IgD-negative memory B cell (primary cell): Measurements from ENCODE around the gene NOCT. TPM values are rescaled to one million over a fixed set of nuclear protein-coding genes. Genes with fewer than 3 reads are reported as not detected.
A peak's percentile ranks its signal among the peaks of the same experiment; 100 is the strongest.

Experiments used
- H3K27ac Mint-ChIP-seq, 3 donors: one replicate each; pipeline ENCODE4 v1.8.0; 2020 to 2022; ENCODE audit warnings: mild to moderate bottlenecking in 3 of 3, mixed read lengths in 3 of 3, moderate library complexity in 1 of 3
- H3K27me3 Mint-ChIP-seq: one replicate; pipeline ENCODE4 v1.8.0; 2021; ENCODE audit warnings: mixed read lengths
- H3K36me3 Mint-ChIP-seq: one replicate; pipeline ENCODE4 v1.8.0; 2020; ENCODE audit warnings: mild to moderate bottlenecking, mixed read lengths
- H3K4me1 Mint-ChIP-seq, 3 donors: one replicate each; pipeline ENCODE4 v1.8.0; 2020 to 2022; ENCODE audit warnings: mixed read lengths in 3 of 3, mild to moderate bottlenecking in 1 of 3
- H3K4me3 Mint-ChIP-seq, 4 donors: one replicate each; pipeline ENCODE4 v1.8.0; 2020 to 2022; ENCODE audit warnings: mild to moderate bottlenecking in 4 of 4, mixed read lengths in 4 of 4, moderate library complexity in 3 of 4
- H3K9me3 Mint-ChIP-seq, 3 donors: one replicate each; pipeline ENCODE4 v1.8.0; 2020 to 2021; ENCODE audit warnings: mixed read lengths in 3 of 3, mild to moderate bottlenecking in 1 of 3
- polyA plus RNA-seq: library from polyadenylated mRNA; unstranded; fragments of 300-500 nt; fragmentation: Illumina TruSeq; gene quantifications from one replicate; pipeline ENCODE4 v1.2.3, GENCODE V29; 2021

NOCT gene, protein sequence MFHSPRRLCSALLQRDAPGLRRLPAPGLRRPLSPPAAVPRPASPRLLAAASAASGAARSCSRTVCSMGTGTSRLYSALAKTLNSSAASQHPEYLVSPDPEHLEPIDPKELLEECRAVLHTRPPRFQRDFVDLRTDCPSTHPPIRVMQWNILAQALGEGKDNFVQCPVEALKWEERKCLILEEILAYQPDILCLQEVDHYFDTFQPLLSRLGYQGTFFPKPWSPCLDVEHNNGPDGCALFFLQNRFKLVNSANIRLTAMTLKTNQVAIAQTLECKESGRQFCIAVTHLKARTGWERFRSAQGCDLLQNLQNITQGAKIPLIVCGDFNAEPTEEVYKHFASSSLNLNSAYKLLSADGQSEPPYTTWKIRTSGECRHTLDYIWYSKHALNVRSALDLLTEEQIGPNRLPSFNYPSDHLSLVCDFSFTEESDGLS
- polyA plus RNA-seq = 0.69 TPM

DNA sequence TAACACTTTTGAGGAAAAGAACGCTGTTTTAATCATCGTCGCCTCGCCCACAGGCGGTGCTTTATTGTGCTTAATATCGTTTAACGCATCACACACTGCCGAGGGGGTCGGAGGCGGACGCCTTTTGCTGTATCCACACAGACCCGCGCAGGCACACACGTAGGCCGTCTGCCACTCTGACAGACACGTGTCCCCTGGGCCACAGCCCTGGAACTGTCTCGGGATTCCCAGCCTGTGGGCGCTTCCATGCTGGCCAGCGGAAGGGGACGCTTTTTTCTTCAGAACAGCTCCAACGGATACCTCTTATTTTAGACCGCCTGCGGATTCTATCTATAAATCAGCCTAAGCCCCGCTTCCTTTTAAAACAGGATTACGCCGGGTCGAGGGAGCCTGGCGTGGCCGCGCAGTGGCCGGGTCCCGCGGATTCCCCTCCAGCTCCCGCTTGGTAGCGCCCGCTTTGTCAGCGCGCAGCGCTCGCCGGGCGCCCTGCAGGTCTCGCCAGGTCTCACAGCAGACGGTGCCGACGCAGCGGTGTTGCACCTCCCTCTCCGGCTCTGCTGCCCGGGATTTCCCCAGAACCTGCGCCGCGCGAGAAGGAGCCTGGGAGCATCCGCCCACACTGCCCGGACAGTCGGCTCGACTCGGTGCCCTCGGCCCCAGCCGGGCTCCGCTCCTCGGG lies at the start of gene NOCT:
Gene NOCT (plus strand): TSS at position 513 of the 679 bp plus-strand sequence. CDS start 201 bp downstream, outside the sequence.
- peak within 1 kb of the TSS; percentile 99 to 100 (median 99) for H3K27ac Mint-ChIP-seq
- H3K4me1 Mint-ChIP-seq = peaks cover 18 to 32% (median 20%) of the 10 kb centered on the region in 3 donors
- no peaks in the 10 kb centered on the region for H3K9me3 Mint-ChIP-seq
- H3K27me3 Mint-ChIP-seq = no peaks in the 10 kb centered on the region
- no peaks in the 10 kb centered on the region for H3K36me3 Mint-ChIP-seq
- peak within 1 kb of the TSS; percentile 88 to 98 (median 95) for H3K4me3 Mint-ChIP-seq

DNA sequence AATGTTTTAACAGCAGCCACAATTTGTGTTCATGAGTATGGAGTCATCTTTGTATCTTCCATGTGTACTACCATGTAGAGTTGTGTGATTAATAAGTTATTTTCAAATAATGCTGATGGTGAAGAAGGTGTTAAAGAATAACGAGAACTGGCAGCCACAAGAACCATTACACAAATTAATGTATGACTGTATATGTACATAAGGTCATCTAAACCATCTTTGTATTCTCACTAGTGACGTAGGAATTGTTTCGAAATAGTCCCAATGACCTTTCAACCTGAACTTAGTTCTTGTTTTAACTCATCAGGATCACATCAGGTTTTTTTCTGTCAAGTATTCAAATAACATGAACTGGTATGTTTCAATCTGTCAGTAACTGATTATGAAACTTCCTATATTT lies 48.3 kb upstream of the NOCT start:
- H3K27me3 Mint-ChIP-seq = no peaks in the 10 kb centered on the region
- H3K4me3 Mint-ChIP-seq = peak overlapping the region in 1 of 4 donors; percentile 37
- no peak overlapping the region for H3K27ac Mint-ChIP-seq
- peaks cover 0 to 4% (median 2%) of the 10 kb centered on the region in 3 donors for H3K4me1 Mint-ChIP-seq
- no peaks in the 10 kb centered on the region for H3K9me3 Mint-ChIP-seq
- H3K36me3 Mint-ChIP-seq = peaks cover 2% of the 10 kb centered on the region

DNA sequence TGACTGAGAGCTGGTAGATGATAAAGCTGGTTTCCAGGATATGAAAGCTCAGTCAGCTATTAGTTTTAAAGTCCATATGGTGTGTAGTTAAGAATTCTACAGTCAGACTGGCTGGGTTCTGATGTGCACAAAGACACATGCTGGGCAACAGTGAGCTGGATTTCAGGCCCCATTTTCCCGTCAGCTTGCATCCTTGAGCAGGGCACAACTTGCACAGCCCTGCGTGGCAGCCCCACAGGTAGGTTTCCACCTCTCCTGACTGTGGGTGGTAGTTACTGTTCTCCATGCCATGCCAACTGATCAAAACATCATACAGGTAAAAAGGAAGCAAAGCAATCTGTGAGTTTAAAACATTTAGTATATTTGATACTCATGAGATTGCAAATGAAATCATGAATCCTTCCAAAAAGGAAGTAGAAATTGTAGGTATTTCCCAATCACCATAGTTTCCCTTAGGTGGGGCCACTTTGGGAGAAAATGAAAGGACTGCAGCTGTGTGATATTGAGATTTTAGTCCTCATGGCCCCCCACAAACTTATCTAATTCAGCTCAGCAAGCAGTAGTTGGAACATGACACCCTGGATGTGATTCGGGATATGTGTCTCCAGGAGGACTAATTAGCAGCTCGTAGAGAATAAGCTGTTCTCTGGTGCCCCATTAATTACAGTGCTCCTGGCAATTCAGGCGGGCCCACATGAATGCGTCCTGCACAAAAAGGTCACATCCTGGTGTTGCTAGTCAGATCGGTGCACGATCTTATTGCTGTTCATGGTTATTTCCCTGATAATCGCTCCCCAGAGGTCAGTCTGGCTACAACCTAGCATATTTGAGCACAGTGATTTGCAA lies 42.4 kb upstream of the NOCT start:
- H3K4me3 Mint-ChIP-seq = no peak overlapping the region
- no peaks in the 10 kb centered on the region for H3K27me3 Mint-ChIP-seq
- peaks cover 11 to 16% (median 15%) of the 10 kb centered on the region in 3 donors for H3K4me1 Mint-ChIP-seq
- H3K36me3 Mint-ChIP-seq = no peaks in the 10 kb centered on the region
- H3K9me3 Mint-ChIP-seq = no peaks in the 10 kb centered on the region
- no peak overlapping the region for H3K27ac Mint-ChIP-seq

DNA sequence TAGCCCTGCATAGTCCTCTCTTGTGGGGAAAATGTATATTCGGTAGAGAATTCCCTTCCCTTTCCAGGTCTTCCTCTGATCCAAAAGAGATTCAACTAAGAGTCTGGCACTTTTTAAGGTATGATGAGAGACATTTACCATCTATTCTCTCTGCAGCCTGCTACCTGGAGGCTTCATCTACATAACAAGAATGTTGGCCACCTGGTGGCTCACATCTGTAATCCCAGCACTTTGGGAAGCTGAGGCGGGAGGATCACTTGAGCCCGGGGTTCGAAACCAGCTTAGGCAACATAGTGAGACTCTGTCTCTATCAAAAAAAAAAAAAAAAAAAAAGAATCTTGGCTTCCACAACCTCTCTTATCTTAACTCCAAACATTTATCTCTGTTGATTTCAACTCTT lies 40.4 kb upstream of the NOCT start:
- H3K4me1 Mint-ChIP-seq = peaks cover 11 to 18% (median 13%) of the 10 kb centered on the region in 3 donors
- H3K4me3 Mint-ChIP-seq = no peak overlapping the region
- H3K27ac Mint-ChIP-seq = no peak overlapping the region
- H3K27me3 Mint-ChIP-seq = no peaks in the 10 kb centered on the region
- no peaks in the 10 kb centered on the region for H3K9me3 Mint-ChIP-seq
- H3K36me3 Mint-ChIP-seq = no peaks in the 10 kb centered on the region

DNA sequence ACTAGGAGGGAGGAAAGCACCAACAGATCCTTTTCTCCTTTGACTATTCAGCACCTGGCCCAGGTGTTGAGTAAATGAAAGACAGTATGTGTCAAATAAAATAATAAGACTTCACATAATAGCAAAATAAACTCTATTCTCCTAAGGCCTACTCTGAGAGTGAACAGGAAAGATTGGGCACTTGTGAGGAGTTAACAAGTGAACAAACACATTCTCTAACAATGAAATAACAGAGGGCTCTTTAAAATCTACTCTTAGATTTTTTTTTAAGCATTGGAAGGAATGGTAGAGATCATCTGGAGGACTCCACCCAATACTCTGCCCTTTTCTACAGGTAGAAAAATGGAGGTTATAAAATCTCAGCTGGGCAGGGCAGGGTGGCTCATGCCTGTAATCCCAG lies 39.1 kb upstream of the NOCT start:
- no peaks in the 10 kb centered on the region for H3K9me3 Mint-ChIP-seq
- no peaks in the 10 kb centered on the region for H3K27me3 Mint-ChIP-seq
- no peaks in the 10 kb centered on the region for H3K36me3 Mint-ChIP-seq
- H3K27ac Mint-ChIP-seq = peak overlapping the region in 1 of 3 donors; percentile 73
- H3K4me3 Mint-ChIP-seq = peak overlapping the region in 1 of 4 donors; percentile 17
- peaks cover 11 to 18% (median 13%) of the 10 kb centered on the region in 3 donors for H3K4me1 Mint-ChIP-seq

DNA sequence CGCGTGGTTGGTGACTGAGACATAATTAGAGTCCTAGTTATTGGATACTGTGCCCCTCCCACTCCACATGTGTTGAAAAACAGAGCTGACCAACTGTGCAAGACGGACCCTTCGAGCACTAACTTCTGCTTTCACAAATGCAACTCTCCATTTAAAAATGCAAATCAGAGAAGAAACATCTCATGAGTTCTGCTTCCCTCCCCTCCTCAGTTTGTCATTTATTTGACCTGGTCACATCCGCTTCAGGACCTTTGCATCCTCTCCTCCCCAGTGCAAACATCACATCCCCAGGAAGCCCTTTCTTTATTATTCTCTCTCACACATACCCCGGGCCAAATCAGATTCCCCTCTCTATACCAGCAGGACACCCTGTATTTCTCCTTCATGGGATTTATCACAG lies 38.1 kb upstream of the NOCT start:
- Mint-ChIP-seq H3K36me3 (no peaks in the 10 kb centered on the region), H3K9me3 (no peaks in the 10 kb centered on the region), H3K4me1 (peaks cover 11 to 18% (median 13%) of the 10 kb centered on the region in 3 donors), H3K4me3 (peak overlapping the region; percentile 2 to 92 (median 74)), H3K27me3 (no peaks in the 10 kb centered on the region), H3K27ac (peak overlapping the region; percentile 3 to 93 (median 54))

DNA sequence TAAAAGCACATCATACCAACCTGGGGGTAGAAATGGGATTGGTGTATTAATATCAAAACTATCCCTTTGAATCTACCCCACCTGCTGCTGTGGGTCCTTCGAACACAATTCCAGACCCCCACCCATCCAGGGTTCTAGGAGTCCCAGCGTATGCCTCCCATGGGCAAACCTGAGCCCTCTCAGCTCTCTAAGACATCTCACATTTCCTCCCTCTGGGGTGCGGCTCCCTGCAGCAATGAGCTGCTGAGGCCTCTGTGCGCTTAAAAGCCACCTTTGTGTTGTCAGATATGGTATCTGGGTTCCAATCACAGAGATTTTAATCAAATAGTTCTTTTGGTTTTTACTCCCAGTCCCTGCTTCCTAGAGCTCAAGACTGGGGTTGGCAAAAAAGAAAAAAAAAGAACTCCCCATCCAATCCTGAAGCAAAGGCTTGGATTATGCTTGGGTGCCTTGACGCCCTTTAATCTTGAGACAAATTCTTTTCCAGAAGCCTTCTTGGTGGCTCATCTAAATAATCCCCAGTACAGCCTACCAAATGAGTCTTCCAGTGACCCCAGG lies 37.5 kb upstream of the NOCT start:
- Mint-ChIP-seq H3K27me3 (no peaks in the 10 kb centered on the region), H3K9me3 (no peaks in the 10 kb centered on the region), H3K27ac (peak overlapping the region; percentile 3 to 93 (median 54)), H3K4me3 (peak overlapping the region in 2 of 4 donors; percentile 87 to 92), H3K4me1 (peaks cover 13 to 18% (median 15%) of the 10 kb centered on the region in 3 donors), H3K36me3 (no peaks in the 10 kb centered on the region)

DNA sequence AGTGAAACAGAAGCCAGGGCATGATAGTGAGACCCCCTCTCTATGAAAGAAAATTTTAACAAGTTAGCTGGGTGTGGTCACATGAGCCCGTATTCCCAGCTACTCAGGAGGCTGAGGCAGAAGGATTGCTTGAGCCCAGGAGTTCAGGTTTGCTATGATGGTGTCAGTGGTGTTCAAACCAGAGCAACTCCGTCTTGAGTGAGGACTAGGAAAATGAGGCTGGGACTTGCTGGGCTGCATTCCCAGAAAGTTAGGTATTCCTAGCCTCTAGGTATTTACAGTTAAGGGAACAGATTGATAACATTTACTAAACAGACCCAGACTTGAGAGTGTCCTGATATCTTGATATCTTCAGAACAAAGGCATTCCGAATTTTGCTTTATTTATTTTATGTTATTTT lies 37.0 kb upstream of the NOCT start:
- H3K36me3 Mint-ChIP-seq = no peaks in the 10 kb centered on the region
- peak overlapping the region in 1 of 4 donors; percentile 63 for H3K4me3 Mint-ChIP-seq
- no peaks in the 10 kb centered on the region for H3K9me3 Mint-ChIP-seq
- no peaks in the 10 kb centered on the region for H3K27me3 Mint-ChIP-seq
- peaks cover 15 to 19% (median 17%) of the 10 kb centered on the region in 3 donors for H3K4me1 Mint-ChIP-seq
- H3K27ac Mint-ChIP-seq = no peak overlapping the region

DNA sequence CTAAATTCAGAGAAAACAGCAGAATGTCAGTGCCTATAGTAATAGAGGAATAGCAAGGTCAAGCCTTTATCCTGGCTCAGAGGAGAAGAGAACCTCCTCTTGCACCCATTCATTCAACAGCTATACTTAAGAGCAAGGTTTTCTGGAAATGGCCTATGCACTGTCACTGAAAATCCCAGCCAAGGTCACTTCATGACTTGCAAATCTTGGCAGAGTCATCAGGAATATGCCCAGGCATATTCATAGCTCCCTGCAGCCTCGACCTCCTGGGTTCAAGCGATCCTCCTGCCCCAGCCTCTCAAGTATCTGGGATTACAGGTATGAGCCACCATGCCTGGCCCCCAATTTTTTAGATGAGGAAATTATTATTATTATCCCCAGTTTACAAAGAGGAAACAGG lies 35.8 kb upstream of the NOCT start:
- no peaks in the 10 kb centered on the region for H3K36me3 Mint-ChIP-seq
- no peaks in the 10 kb centered on the region for H3K27me3 Mint-ChIP-seq
- no peak overlapping the region for H3K27ac Mint-ChIP-seq
- no peak overlapping the region for H3K4me3 Mint-ChIP-seq
- H3K4me1 Mint-ChIP-seq = peaks cover 15 to 21% (median 17%) of the 10 kb centered on the region in 3 donors
- H3K9me3 Mint-ChIP-seq = no peaks in the 10 kb centered on the region

DNA sequence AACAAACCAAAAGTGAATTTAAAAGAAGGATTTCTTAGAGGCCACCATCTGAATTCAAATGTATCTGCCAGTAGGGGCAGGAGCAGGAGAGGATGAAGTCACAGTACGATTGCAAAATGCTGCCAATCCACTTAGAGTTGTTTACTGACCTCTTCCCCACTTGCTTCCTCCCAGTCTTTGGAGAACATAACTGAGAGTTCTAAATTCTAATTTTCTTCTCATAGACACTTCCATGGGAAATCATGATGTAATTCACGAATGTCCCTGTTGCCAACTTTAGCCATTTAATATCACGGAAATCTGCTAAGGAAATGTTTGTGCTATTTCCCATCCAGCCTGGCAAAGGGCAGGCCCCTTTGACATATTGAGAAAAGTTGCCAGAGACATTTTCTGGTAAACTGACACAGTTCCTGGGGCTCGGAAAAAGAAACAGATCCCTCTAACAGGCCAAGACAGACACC lies 33.6 kb upstream of the NOCT start:
- H3K4me3 Mint-ChIP-seq = no peak overlapping the region
- H3K36me3 Mint-ChIP-seq = no peaks in the 10 kb centered on the region
- peaks cover 12 to 17% (median 13%) of the 10 kb centered on the region in 3 donors for H3K4me1 Mint-ChIP-seq
- H3K27ac Mint-ChIP-seq = no peak overlapping the region
- no peaks in the 10 kb centered on the region for H3K27me3 Mint-ChIP-seq
- no peaks in the 10 kb centered on the region for H3K9me3 Mint-ChIP-seq

DNA sequence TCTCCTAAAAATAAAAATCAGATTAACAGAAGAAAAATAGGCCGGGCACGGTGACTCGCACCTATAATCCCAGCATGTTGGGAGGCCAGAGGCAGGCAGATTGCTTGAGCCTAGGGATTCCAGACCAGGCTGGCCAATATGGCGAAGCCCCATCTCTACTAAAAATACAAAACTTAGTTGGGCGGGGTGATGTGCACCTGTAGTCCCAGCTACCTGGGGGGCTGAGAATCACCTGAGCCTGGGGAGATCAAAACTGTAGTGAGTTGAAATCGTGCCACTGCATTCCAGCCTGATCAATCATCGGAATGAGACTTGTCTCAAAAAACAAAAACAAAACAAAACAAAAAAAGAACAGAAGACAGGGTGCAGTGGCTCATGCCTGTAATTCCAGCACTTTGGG lies 32.8 kb upstream of the NOCT start:
- Mint-ChIP-seq H3K4me3 (no peak overlapping the region), H3K27me3 (no peaks in the 10 kb centered on the region), H3K36me3 (no peaks in the 10 kb centered on the region), H3K27ac (peak overlapping the region in 2 of 3 donors; percentile 53 to 97), H3K4me1 (peaks cover 7 to 11% (median 7%) of the 10 kb centered on the region in 3 donors), H3K9me3 (no peaks in the 10 kb centered on the region)

DNA sequence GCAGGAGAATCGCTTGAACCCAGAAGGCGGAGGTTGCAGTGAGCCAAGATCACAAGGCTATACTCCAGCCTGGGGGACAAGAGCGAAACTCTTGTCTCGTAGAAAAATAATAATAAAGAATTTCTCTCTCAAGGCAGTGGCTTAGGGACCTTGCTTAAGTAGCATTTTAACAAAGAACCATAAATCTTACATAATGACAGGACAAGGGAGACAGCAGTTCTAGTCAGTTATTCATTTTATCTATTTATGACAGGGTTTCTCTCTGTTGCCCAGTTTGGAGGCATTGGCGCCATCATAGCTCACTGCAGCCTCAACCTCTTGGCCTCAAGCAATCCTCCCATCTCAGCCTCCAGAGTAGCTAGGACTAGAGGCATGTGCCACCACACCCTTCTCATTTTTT lies 31.9 kb upstream of the NOCT start:
- Mint-ChIP-seq H3K27me3 (no peaks in the 10 kb centered on the region), H3K27ac (peak overlapping the region in 1 of 3 donors; percentile 97), H3K4me1 (peaks cover 3 to 5% (median 4%) of the 10 kb centered on the region in 3 donors), H3K36me3 (peaks cover under 1% of the 10 kb centered on the region), H3K9me3 (no peaks in the 10 kb centered on the region), H3K4me3 (no peak overlapping the region)

DNA sequence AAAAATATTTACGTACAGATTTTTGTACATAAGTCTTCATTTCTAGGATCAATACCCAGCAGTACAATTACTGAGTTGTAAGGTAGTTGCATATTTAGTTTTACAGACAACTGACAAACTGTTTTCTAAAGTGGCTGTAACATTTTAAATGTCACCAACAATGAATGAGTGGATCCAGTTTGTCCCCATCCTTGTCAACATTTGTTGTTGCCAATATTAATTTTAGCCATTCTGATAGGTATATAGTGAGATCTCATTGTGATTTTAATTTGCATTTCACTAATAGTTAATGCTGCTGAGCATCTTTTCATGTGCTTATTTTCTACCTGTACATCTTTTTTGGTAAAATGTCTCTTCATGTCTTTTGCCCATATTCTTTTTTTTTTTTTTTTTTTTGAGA lies 30.9 kb upstream of the NOCT start:
- H3K36me3 Mint-ChIP-seq = peaks cover 4% of the 10 kb centered on the region

DNA sequence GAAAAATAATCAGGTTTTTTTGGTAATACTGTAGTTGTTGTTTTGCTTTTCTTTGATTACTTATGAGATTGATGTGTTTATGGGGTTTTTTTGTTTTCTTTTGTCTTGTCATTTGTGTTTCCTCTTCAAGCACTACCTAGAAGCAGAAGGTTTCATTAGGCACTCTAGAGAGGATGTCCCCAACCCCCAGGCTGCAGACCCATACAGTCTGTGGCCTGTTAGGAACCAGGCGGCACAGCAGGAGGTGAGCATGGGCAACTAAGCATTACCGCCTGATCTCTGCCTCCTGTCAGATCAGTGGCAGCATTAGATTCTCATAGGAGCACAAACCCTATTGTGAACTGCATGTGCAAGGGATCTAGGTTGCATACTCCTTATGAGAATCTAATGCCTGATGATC lies 22.9 kb upstream of the NOCT start:
- H3K9me3 Mint-ChIP-seq = no peaks in the 10 kb centered on the region
- peak overlapping the region in 1 of 3 donors; percentile 28 for H3K27ac Mint-ChIP-seq
- H3K4me1 Mint-ChIP-seq = peaks cover 0 to 5% (median 2%) of the 10 kb centered on the region in 3 donors
- no peak overlapping the region for H3K4me3 Mint-ChIP-seq
- H3K27me3 Mint-ChIP-seq = peaks cover 3% of the 10 kb centered on the region
- peaks cover 4% of the 10 kb centered on the region for H3K36me3 Mint-ChIP-seq

More for the DNA sequence above, 30.9 kb upstream of the NOCT start:
- no peak overlapping the region for H3K27ac Mint-ChIP-seq
- H3K4me1 Mint-ChIP-seq = peaks cover 3 to 5% (median 4%) of the 10 kb centered on the region in 3 donors
- peak overlapping the region in 1 of 4 donors; percentile 37 for H3K4me3 Mint-ChIP-seq
- H3K27me3 Mint-ChIP-seq = no peaks in the 10 kb centered on the region
- no peaks in the 10 kb centered on the region for H3K9me3 Mint-ChIP-seq
